Measurements from ENCODE around the gene RUSC1. TPM values are rescaled to one million over a fixed set of nuclear protein-coding genes. Genes with fewer than 3 reads are reported as not detected.

The RUSC1 gene
- total RNA-seq, 8 experiments from 2014 or later: 8.4 to 92.6 (median 49.8) TPM

DNA sequence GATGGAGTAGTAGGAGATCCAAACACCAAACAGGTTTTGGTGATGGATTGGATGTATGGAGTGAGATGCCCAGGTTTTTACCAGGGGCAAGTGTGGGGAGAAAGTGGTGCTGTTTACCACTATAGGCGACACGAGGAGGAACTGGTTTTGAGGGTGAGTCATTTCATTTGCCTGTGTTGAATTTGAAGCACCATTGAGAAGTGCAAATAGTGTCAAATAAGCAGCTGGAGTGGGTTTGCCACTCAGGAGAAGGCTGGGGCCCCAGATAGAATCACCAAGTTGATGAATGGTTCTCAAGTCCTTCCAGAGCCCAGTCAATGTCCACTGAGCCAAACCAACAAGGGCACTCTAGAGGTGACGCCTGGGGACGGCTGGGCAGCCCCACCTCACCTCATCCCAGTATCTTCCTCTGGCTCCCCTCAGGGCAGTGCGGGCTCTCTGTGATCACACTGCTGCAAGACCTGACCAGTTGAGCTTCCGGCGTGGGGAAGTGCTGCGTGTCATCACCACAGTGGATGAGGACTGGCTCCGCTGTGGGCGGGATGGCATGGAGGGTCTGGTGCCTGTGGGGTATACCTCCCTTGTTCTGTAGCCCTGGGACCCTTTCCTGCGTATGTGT, 9.4 kb downstream of the RUSC1 start:
- 78 to 100% (median 90%) methylated on average over 2 to 8 of the region's 11 CpGs; no CpG with 5 or more reads in 4 of the 10 experiments for WGBS, 10 experiments
- H3K27ac ChIP-seq: no peak overlapping the region
- peaks cover 0 to 4% of the 10 kb centered on the region in 2 donors for H3K4me1 ChIP-seq (replicated peaks in 1 of 2)
- ATAC-seq (replicated peaks in 6 of 8): no peak
- in situ Hi-C loops (cut with MboI; ENCODE audit: low pct_unique_long_range_greater_than_20kb in 2 of 9, low sequenced_read_pairs in 9 of 9, unreplicated experiment in 9 of 9): no loop called here
- H3K4me3 ChIP-seq: no peak overlapping the region

DNA sequence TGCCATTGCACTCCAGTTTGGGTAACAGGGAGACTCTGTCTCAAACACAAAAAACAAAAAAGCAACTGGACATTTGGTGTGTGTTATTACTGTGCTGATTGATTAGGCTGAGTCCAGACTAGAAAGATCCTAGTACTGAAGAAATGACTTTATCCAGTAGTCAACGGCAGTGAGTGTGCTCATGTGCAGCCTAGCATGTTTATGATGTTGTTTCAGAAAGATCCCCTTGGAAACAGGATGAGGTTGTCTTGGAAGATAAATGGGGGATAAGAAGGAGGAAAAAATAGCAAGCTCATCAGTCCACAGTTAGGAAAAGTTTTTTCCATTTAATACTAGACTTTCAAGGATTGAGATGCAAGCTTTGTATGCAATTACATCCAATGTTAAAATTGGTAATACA, 14.3 kb downstream of the RUSC1 start:
- Histone ChIP-seq H3K4me3 (no peak overlapping the region), H3K27ac (no peak overlapping the region), H3K4me1 (replicated peaks in 1 of 2) (no peaks in the 10 kb centered on the region)
- ATAC-seq (replicated peaks in 6 of 8): peak in 5 of 8 experiments; percentile 40 to 62 (median 48)
- 0 to 77% (median 53%) methylated on average over 1 of the region's 1 CpG; no CpG with 5 or more reads in 2 of the 10 experiments for WGBS, 10 experiments
- in situ Hi-C loops (cut with MboI; ENCODE audit: low pct_unique_long_range_greater_than_20kb in 2 of 9, low sequenced_read_pairs in 9 of 9, unreplicated experiment in 9 of 9): no loop called here

DNA sequence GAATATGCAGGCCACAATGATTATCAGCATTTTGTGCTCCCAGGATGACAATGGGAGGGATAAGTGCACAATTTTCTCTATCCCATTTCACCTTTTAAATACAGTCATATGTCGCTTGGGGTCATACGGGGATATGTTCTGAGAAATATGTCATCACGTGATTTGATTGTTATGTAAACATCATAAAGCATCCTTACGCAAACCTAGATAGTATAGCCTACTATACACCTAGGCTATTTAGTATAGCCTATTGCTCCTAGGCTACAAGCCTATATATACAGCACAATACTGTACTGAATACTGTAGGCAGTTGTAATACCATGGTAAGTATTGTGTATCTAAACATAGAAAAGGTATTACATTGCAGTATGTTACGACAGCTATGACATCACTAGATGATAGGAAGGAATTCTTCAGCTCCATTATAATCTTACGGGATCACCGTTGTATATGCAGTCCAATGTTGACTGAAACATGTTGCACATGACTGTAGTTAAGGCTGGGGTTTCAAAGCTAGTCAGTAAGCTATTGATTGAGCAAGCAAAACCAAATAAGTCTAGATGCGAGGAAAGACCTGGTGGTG, 18.9 kb downstream of the RUSC1 start:
- in situ Hi-C loops (cut with MboI; ENCODE audit: low pct_unique_long_range_greater_than_20kb in 2 of 9, low sequenced_read_pairs in 9 of 9, unreplicated experiment in 9 of 9): no loop called here
- H3K4me1 ChIP-seq (replicated peaks in 1 of 2): no peaks in the 10 kb centered on the region
- ATAC-seq (replicated peaks in 6 of 8): peak in 5 of 8 experiments; percentile 24 to 78 (median 55)
- H3K4me3 ChIP-seq: no peak overlapping the region
- WGBS, 10 experiments: 81 to 100% (median 95%) methylated on average over 1 to 8 of the region's 8 CpGs
- H3K27ac ChIP-seq: no peak overlapping the region

DNA sequence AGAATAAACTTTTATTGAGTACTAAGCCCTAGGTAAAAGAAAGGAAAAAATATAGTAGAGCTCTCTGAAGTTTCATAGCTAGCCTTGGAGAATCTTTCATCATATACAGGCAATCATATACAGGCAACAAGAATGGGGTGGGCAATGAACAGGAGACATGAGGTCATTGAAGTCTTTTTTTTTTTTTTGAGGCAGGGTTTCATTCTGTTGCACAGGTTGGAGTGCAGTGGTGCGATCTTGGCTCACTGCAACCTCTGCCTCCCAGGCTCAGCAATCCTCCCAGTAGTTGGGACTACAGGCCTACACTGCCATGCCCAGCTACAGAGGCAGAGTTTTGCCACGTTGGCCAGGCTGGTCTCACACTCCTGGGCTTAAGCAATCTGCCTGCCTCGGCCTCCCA, 22.1 kb downstream of the RUSC1 start:
- WGBS, 10 experiments: 80 to 100% (median 100%) methylated on average over 1 to 3 of the region's 3 CpGs; no CpG with 5 or more reads in 3 of the 10 experiments
- H3K4me3 ChIP-seq: no peak overlapping the region
- in situ Hi-C loops (cut with MboI; ENCODE audit: low pct_unique_long_range_greater_than_20kb in 2 of 9, low sequenced_read_pairs in 9 of 9, unreplicated experiment in 9 of 9): no loop called here
- no peaks in the 10 kb centered on the region for H3K4me1 ChIP-seq (replicated peaks in 1 of 2)
- peak in 5 of 8 experiments; percentile 70 to 86 (median 79) for ATAC-seq (replicated peaks in 6 of 8)
- peak overlapping the region in 1 of 2 donors; percentile 50 for H3K27ac ChIP-seq

DNA sequence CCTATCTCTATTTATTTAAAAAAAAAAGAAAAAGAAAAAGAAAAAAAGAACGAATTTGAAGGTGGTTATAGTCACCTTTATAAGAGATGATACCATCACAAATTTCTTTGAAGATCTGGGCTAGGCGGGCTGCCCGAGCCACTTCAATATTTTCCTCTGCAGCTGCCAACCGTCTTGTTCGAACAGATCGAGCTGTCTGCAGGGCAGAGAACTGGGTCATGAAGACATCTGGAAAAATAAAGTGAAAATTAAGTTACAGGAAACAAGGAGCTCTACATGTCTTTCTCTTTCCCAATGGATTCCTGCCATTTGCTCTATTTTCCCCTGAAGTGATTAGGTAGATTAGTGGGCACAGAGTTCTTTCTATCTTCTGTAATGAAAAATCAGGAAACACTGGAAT, 31.9 kb downstream of the RUSC1 start:
- H3K4me1 ChIP-seq (replicated peaks in 1 of 2): no peaks in the 10 kb centered on the region
- H3K4me3 ChIP-seq: no peak overlapping the region
- 53 to 100% (median 91%) methylated on average over 1 to 6 of the region's 6 CpGs for WGBS, 10 experiments
- no peak overlapping the region for H3K27ac ChIP-seq
- in situ Hi-C loops (cut with MboI; ENCODE audit: low pct_unique_long_range_greater_than_20kb in 2 of 9, low sequenced_read_pairs in 9 of 9, unreplicated experiment in 9 of 9): loop anchor here in 2 of 9 experiments (25.0 kb wide), 2 partner anchors 210 to 235 kb away; partner anchors contain the start of gene ASH1L (in 1 of the 2)
- no peak for ATAC-seq (replicated peaks in 6 of 8)

GRCh38 chr1:155360051-155360450, 39.4 kb downstream of the RUSC1 start:
- H3K4me3 ChIP-seq: no peak overlapping the region
- no peak overlapping the region for H3K27ac ChIP-seq
- in situ Hi-C loops (cut with MboI; ENCODE audit: low pct_unique_long_range_greater_than_20kb in 2 of 9, low sequenced_read_pairs in 9 of 9, unreplicated experiment in 9 of 9): loop anchor here in 2 of 9 experiments (25.0 kb wide), 2 partner anchors 202 to 227 kb away; partner anchors contain the start of gene ASH1L (in 1 of the 2)
- no peaks in the 10 kb centered on the region for H3K4me1 ChIP-seq (replicated peaks in 1 of 2)
- ATAC-seq (replicated peaks in 6 of 8): no peak
- WGBS, 10 experiments: 60 to 100% (median 100%) methylated on average over 1 of the region's 1 CpG; no CpG with 5 or more reads in 4 of the 10 experiments

GRCh38 chr1:155379180-155379579, 58.5 kb downstream of the RUSC1 start:
- no peak for ATAC-seq (replicated peaks in 6 of 8)
- in situ Hi-C loops (cut with MboI; ENCODE audit: low pct_unique_long_range_greater_than_20kb in 2 of 9, low sequenced_read_pairs in 9 of 9, unreplicated experiment in 9 of 9): no loop called here
- Histone ChIP-seq H3K27ac (no peak overlapping the region), H3K4me3 (no peak overlapping the region), H3K4me1 (replicated peaks in 1 of 2) (no peaks in the 10 kb centered on the region)
- WGBS, 10 experiments: 38 to 100% (median 92%) methylated on average over 1 to 3 of the region's 3 CpGs; no CpG with 5 or more reads in 1 of the 10 experiments

DNA sequence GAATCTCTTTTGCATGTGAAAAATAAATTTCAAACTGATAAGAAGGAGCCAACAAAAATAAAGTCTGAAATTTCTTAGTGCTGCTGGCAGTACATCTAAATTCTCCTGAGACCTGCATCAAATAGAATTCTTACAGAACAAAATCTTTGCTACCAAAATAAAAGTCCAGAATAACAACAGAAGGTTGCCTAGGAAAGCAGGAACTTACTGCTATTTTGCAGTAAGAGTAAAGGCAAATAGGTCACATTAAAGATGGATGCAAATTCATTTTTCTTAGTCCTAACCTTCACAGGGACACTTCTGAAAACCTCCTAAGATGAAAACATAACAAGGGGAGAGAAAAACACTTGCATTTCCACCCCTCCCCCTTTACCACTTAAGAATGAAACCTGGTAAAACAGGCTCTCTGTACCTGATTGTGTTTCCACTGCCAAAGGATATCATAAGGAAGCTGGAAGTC, 59.0 kb downstream of the RUSC1 start:
- no peak overlapping the region for H3K4me3 ChIP-seq
- H3K27ac ChIP-seq: no peak overlapping the region
- peak in 2 of 8 experiments; percentile 21 to 23 for ATAC-seq (replicated peaks in 6 of 8)
- in situ Hi-C loops (cut with MboI; ENCODE audit: low pct_unique_long_range_greater_than_20kb in 2 of 9, low sequenced_read_pairs in 9 of 9, unreplicated experiment in 9 of 9): no loop called here
- no peaks in the 10 kb centered on the region for H3K4me1 ChIP-seq (replicated peaks in 1 of 2)

Other genes with a start within 250 kb of the RUSC1 start
- 10 to 100 TPM in 5 of 8 experiments, 1 to 10 TPM in 2, under 1 TPM in 1; 0.71 to 53.7 (median 27.8) TPM for gene EFNA3, start 242.1 kb upstream of the RUSC1 start, total RNA-seq
- 10 to 100 TPM in 2 of 8 experiments, 1 to 10 TPM in 5, under 1 TPM in 1; 0.92 to 61.0 (median 1.6) TPM for gene EFNA1, start 193.0 kb upstream of the RUSC1 start, total RNA-seq
- 10 to 100 TPM; 11.7 to 54.8 (median 18.9) TPM for gene SLC50A1, start 185.0 kb upstream of the RUSC1 start, total RNA-seq
- 100 to 1,000 TPM in 4 of 8 experiments, 10 to 100 TPM in 4; 54.1 to 173 (median 119) TPM for gene DPM3, start 180.4 kb upstream of the RUSC1 start, total RNA-seq
- gene KRTCAP2, start 147.6 kb upstream of the RUSC1 start, total RNA-seq: 100 to 1,000 TPM; 166 to 272 (median 202) TPM
- gene TRIM46, start 147.0 kb upstream of the RUSC1 start, total RNA-seq: 10 to 100 TPM in 4 of 8 experiments, 1 to 10 TPM in 2, under 1 TPM in 2; 0.20 to 20.2 (median 11.4) TPM
- 10 to 100 TPM; 12.4 to 51.2 (median 21.0) TPM for gene THBS3, start 113.0 kb upstream of the RUSC1 start, total RNA-seq
- gene MTX1, start 112.2 kb upstream of the RUSC1 start, total RNA-seq: 10 to 100 TPM; 32.9 to 65.0 (median 44.2) TPM
- gene ENTREP3, start 65.4 kb upstream of the RUSC1 start, total RNA-seq: 10 to 100 TPM in 6 of 8 experiments, 1 to 10 TPM in 2; 5.5 to 38.6 (median 22.6) TPM
- 100 to 1,000 TPM in 3 of 8 experiments, 10 to 100 TPM in 5; 52.0 to 115 (median 80.0) TPM for gene SCAMP3, start 58.5 kb upstream of the RUSC1 start, total RNA-seq
- 100 to 1,000 TPM in 1 of 8 experiments, 10 to 100 TPM in 7; 25.4 to 103 (median 48.0) TPM for gene CLK2, start 47.4 kb upstream of the RUSC1 start, total RNA-seq
- 10 to 100 TPM in 5 of 8 experiments, 1 to 10 TPM in 2, under 1 TPM in 1; 0.76 to 33.4 (median 12.1) TPM for gene HCN3, start 43.4 kb upstream of the RUSC1 start, total RNA-seq
- 1 to 10 TPM in 1 of 8 experiments, under 1 TPM in 7; 0.07 to 1.1 (median 0.17) TPM for gene PKLR, start 19.5 kb upstream of the RUSC1 start, total RNA-seq
- gene FDPS, start 12.0 kb upstream of the RUSC1 start, total RNA-seq: 100 to 1,000 TPM in 7 of 8 experiments, 10 to 100 TPM in 1; 93.5 to 448 (median 218) TPM
- 10 to 100 TPM; 25.3 to 66.6 (median 43.0) TPM for gene ASH1L, start 241.9 kb downstream of the RUSC1 start, total RNA-seq